ENCODE results near the gene DRC1. TPM values are rescaled to one million over a fixed set of nuclear protein-coding genes. Genes with fewer than 3 reads are reported as not detected.

The DRC1 gene
- total and polyA plus RNA-seq, 2 donors (not counting 1 experiment from before 2014, with no cell fraction given) = under 0.01 to 0.10 TPM

DNA sequence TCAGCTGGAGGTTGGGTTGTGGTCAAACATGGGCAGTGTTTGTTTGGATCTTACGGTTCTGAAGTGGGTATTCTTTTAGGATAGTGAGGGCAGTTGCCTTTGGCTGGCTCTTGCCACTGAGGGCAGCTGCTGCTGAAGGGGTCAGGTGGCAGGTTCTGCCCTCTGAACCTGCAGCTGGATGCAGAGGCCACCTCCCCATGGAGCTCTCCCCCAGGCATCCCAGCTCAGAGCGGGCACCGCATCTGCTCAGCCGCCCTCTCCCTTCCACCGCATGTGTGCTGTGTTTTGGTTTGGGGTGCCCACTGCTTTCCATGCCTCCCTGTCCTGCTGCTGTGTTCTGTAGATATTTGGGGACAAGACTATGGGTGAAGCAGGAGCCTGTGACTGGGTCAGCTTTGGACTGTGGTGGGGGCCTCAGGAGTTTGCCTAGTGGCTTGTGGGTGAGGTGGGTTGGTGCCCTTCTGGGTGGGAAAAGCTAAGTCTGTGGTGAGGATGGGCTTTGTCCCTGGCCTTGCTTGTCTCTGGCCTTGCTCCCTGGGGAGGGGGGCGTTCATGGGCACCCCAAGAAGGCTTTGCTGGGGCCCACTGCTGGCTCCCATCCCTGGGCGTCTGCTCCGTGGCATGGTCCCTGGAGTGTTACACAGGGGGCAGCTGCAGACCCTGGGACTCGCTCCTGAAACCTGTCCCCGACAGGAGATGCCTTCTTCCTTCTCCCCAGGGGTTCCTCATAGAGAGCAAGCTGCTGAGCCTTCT lies 47.7 kb downstream of the DRC1 start:
- Histone ChIP-seq H3K4me3 (replicated peaks in 1 of 4; ENCODE audit: control extremely low read depth in 1 of 4, insufficient read depth in 1 of 4, low read depth in 3 of 4, low read length in 4 of 4) (no peak overlapping the region), H3K9me3 (ENCODE audit: control insufficient read depth, insufficient read depth, low read depth, low read length) (no peaks in the 10 kb centered on the region), H3K27ac (ENCODE audit: insufficient read depth, low read length) (no peak overlapping the region), H2AFZ (ENCODE audit: low read length) (no peak overlapping the region), H3K36me3 (ENCODE audit: control insufficient read depth, insufficient read depth, low read length) (no peaks in the 10 kb centered on the region), H3K79me2 (ENCODE audit: control insufficient read depth, insufficient read depth, low read length) (no peaks in the 10 kb centered on the region), H3K9ac (ENCODE audit: insufficient read depth, low read length) (no peak overlapping the region), H3K27me3 (ENCODE audit: control insufficient read depth, insufficient read depth, low read length) (peaks cover 4% of the 10 kb centered on the region), H4K20me1 (ENCODE audit: control insufficient read depth, extremely low read depth, insufficient read depth, low read length) (no peaks in the 10 kb centered on the region), H3K4me2 (ENCODE audit: extremely low read depth, insufficient read depth, low read length) (no peak overlapping the region), H3K4me1 (ENCODE audit: control insufficient read depth, extremely low read depth, insufficient read depth, low read length) (no peaks in the 10 kb centered on the region)
- no peak for DNase-seq (ENCODE audit: low read depth in 2 of 2)
- TF ChIP-seq EZH2 (IDR thresholded peaks at IDR 0.05; ENCODE audit: low read length, missing control alignments) = no peak
- TF ChIP-seq, protein P1, sequence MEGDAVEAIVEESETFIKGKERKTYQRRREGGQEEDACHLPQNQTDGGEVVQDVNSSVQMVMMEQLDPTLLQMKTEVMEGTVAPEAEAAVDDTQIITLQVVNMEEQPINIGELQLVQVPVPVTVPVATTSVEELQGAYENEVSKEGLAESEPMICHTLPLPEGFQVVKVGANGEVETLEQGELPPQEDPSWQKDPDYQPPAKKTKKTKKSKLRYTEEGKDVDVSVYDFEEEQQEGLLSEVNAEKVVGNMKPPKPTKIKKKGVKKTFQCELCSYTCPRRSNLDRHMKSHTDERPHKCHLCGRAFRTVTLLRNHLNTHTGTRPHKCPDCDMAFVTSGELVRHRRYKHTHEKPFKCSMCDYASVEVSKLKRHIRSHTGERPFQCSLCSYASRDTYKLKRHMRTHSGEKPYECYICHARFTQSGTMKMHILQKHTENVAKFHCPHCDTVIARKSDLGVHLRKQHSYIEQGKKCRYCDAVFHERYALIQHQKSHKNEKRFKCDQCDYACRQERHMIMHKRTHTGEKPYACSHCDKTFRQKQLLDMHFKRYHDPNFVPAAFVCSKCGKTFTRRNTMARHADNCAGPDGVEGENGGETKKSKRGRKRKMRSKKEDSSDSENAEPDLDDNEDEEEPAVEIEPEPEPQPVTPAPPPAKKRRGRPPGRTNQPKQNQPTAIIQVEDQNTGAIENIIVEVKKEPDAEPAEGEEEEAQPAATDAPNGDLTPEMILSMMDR (conservative IDR thresholded peaks at IDR 0.05 in 1 of 2, IDR thresholded peaks at IDR 0.05 in 1 of 2; ENCODE audit: low read depth in 1 of 2, low read length in 2 of 2) = no peak

DNA sequence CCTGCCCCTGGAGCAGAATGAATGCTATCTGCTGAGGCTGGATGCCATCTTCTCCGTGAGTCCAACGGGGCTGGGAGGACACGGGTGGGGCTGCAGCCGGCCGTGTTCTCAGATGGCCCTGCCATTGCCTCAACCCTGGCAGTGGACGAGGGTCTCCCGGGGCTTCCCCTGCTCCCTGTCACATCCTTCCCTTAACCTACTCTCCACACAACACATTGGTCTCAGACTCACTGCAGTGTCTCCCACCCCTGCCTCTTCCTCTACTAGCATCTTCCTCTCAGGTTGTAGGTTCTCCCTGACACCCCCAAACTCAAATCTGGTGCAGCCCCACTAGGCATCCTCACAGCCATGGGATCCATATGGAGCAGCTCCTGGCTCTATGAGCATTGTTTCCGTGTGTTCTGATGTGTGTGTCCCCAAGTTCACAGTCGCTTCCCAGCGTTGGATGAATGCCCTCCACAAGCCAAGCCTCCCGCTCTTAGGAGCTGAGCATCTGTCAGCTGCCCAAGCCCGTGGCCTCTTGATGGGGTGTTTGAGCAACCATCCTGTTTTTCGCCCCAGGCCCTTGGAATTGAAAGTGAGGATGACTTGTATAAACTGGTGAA lies 48.4 kb downstream of the DRC1 start:
- TF ChIP-seq EZH2 (IDR thresholded peaks at IDR 0.05; ENCODE audit: low read length, missing control alignments) = no peak
- TF ChIP-seq, protein P1 (conservative IDR thresholded peaks at IDR 0.05 in 1 of 2, IDR thresholded peaks at IDR 0.05 in 1 of 2; ENCODE audit: low read depth in 1 of 2, low read length in 2 of 2) = no peak
- Histone ChIP-seq H3K4me3 (replicated peaks in 1 of 4; ENCODE audit: control extremely low read depth in 1 of 4, insufficient read depth in 1 of 4, low read depth in 3 of 4, low read length in 4 of 4) (no peak overlapping the region), H3K9ac (ENCODE audit: insufficient read depth, low read length) (no peak overlapping the region), H3K79me2 (ENCODE audit: control insufficient read depth, insufficient read depth, low read length) (no peaks in the 10 kb centered on the region), H3K9me3 (ENCODE audit: control insufficient read depth, insufficient read depth, low read depth, low read length) (no peaks in the 10 kb centered on the region), H4K20me1 (ENCODE audit: control insufficient read depth, extremely low read depth, insufficient read depth, low read length) (no peaks in the 10 kb centered on the region), H3K4me1 (ENCODE audit: control insufficient read depth, extremely low read depth, insufficient read depth, low read length) (no peaks in the 10 kb centered on the region), H3K27me3 (ENCODE audit: control insufficient read depth, insufficient read depth, low read length) (peaks cover 4% of the 10 kb centered on the region), H3K4me2 (ENCODE audit: extremely low read depth, insufficient read depth, low read length) (no peak overlapping the region), H3K36me3 (ENCODE audit: control insufficient read depth, insufficient read depth, low read length) (no peaks in the 10 kb centered on the region), H3K27ac (ENCODE audit: insufficient read depth, low read length) (no peak overlapping the region), H2AFZ (ENCODE audit: low read length) (no peak overlapping the region)
- no peak for DNase-seq (ENCODE audit: low read depth in 2 of 2)

DNA sequence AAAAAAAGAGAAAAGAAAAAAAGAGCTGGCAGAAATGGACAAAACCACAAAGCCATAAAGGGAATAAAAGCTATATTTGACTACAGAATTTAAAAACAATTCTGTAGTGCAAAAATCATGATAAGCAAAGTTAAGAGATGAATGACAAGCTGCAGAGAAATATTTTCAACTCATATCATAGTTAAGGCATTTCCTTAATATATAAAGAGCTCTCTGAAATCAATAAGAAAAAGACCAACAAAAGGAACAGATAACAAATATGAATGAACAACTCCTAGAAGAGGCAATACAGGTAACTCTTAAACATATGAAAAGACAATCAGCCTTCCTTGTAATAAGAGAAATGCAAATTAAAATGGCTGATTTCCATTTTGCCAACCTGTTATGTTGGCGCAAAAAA lies 50.0 kb downstream of the DRC1 start:
- no peaks in the 10 kb centered on the region for H3K79me2 ChIP-seq (ENCODE audit: control insufficient read depth, insufficient read depth, low read length)
- no peaks in the 10 kb centered on the region for H3K36me3 ChIP-seq (ENCODE audit: control insufficient read depth, insufficient read depth, low read length)
- H3K9me3 ChIP-seq (ENCODE audit: control insufficient read depth, insufficient read depth, low read depth, low read length) = no peaks in the 10 kb centered on the region
- H3K4me2 ChIP-seq (ENCODE audit: extremely low read depth, insufficient read depth, low read length) = no peak overlapping the region
- no peaks in the 10 kb centered on the region for H3K4me1 ChIP-seq (ENCODE audit: control insufficient read depth, extremely low read depth, insufficient read depth, low read length)
- no peaks in the 10 kb centered on the region for H4K20me1 ChIP-seq (ENCODE audit: control insufficient read depth, extremely low read depth, insufficient read depth, low read length)
- H2AFZ ChIP-seq (ENCODE audit: low read length) = no peak overlapping the region
- TF ChIP-seq EZH2 (IDR thresholded peaks at IDR 0.05; ENCODE audit: low read length, missing control alignments) = no peak
- TF ChIP-seq, protein P1 (conservative IDR thresholded peaks at IDR 0.05 in 1 of 2, IDR thresholded peaks at IDR 0.05 in 1 of 2; ENCODE audit: low read depth in 1 of 2, low read length in 2 of 2) = no peak
- no peak overlapping the region for H3K4me3 ChIP-seq (replicated peaks in 1 of 4; ENCODE audit: control extremely low read depth in 1 of 4, insufficient read depth in 1 of 4, low read depth in 3 of 4, low read length in 4 of 4)
- no peak for DNase-seq (ENCODE audit: low read depth in 2 of 2)
- H3K27ac ChIP-seq (ENCODE audit: insufficient read depth, low read length) = no peak overlapping the region
- H3K27me3 ChIP-seq (ENCODE audit: control insufficient read depth, insufficient read depth, low read length) = peaks cover 4% of the 10 kb centered on the region
- H3K9ac ChIP-seq (ENCODE audit: insufficient read depth, low read length) = no peak overlapping the region
